GM12891 (cell line): ENCODE results near the gene PHACTR4.

Experiments
- DNase-seq: peaks from one replicate; pipeline ENCODE4 v3.0.0; 2011; ENCODE audit warnings: low spot score; ENCODE audit not compliant: insufficient read length
- FAIRE-seq: peaks from 2 replicates; lab custom pipeline; 2011; peaks lifted over from hg19 to GRCh38; lab: Jason Lieb, UNC
- PAX5 ChIP-seq: IDR thresholded peaks from 2 replicates; pipeline ENCODE4 v1.6.1; 2011; ENCODE audit warnings: low read length, moderate library complexity, mild to moderate bottlenecking; ENCODE audit not compliant: insufficient read depth, severe bottlenecking
- POLR2A ChIP-seq: IDR thresholded peaks from 2 replicates; pipeline ENCODE4 v1.6.1; 2011; ENCODE audit warnings: low read depth, low read length, control low read depth
- POLR2AphosphoS5 ChIP-seq: IDR thresholded peaks from 2 replicates; pipeline ENCODE4 v1.6.1; 2011; ENCODE audit warnings: low read depth, low read length, control low read depth
- POU2F2 ChIP-seq: IDR thresholded peaks from 2 replicates; pipeline ENCODE4 v1.6.1; 2011; ENCODE audit warnings: low read depth, mild to moderate bottlenecking, control low read depth, low read length, moderate library complexity
- SPI1 ChIP-seq: IDR thresholded peaks from 2 replicates; pipeline ENCODE4 v1.6.1; 2011; ENCODE audit warnings: low read depth, low read length, control low read depth
- TAF1 ChIP-seq: IDR thresholded peaks from 2 replicates; pipeline ENCODE4 v1.6.1; 2011; ENCODE audit warnings: low read depth, low read length, control low read depth

The PHACTR4 gene

DNA sequence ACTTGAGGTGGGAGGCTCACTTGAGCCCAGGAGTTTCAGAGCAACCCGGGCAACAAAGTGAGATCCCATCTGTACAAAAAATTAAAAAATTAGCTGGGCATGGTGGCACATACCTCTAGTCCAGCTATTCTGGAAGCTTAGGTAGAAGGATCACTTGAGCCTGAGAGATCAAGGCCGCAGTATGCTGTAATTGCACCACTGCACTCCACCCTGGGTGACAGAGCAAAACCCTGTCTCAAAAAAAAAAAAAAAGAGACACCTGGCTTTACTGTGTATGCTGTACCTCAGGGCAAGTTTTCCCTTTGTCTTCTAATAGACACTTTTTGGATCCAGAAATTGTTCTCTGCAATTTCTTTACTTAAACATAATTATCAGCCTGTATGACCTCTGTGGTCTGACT is 113.2 kb downstream of the PHACTR4 start:
- DNase-seq (no peak), FAIRE-seq (no peak)
- TF ChIP-seq SPI1 (no peak), TAF1 (no peak), POLR2AphosphoS5 (no peak), POLR2A (no peak), PAX5 (no peak)

DNA sequence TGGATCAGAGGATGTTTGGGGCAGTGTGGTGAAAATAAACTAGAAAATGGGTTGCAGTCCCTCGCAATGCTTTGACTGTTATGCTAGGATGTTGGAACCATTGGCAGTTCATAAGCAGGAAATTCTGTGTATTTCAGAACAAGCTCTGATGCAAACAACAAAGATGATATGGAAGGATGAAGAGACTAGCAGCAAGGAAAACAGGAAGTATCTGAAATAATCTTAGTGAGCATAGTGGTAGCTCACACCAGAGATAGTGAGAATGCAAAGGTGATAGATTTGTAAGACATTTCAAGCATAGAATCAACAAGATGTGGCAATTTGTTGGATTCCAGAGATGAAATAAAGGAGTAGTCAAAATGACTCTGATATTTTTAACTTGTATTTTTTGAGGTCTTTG is 125.2 kb downstream of the PHACTR4 start:
- TF ChIP-seq POLR2AphosphoS5 (no peak), POLR2A (no peak), TAF1 (no peak), POU2F2 (no peak), PAX5 (no peak), SPI1 (no peak)
- no peak for DNase-seq
- no peak for FAIRE-seq

DNA sequence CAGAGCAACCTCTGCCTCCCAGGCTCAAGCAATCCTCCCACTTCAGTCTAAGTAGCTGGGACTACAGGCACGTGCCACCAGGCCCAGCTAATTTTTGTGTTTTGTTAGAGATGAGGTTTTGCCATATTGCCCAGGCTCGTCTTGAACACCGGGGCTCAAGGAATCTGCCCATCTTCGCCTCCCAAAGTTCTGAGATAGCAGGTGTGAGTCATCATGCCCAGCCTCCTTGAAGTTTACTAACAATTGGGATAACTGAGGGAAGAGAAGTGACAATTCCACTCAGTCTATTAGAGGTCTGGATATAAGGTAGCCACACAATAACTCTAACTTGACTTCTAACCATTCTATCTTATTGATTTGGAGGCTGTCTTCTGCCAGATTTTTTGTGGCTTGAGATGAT is 130.0 kb downstream of the PHACTR4 start:
- FAIRE-seq (no peak), DNase-seq (no peak)
- TF ChIP-seq POLR2A (no peak), SPI1 (no peak), TAF1 (no peak), POLR2AphosphoS5 (no peak), POU2F2 (no peak), PAX5 (no peak)

DNA sequence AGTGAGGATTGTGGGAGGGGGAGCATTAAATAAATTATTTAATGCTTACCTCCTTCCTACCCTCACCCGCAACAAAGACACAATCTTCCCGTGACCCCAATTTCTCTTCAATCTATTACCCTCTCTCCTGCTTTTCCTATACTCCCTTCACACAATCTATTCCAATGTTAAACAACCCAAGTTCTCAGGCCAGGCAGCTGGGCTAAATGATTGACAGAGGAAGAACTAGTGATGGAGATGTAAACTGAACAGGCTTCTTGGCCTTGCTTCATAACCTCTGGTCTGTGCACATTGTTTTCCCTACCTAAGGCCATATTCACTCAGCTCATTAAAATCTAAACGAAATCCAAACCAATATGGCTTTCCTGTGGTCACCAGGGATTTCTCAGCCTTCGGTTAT is 132.4 kb downstream of the PHACTR4 start:
- FAIRE-seq (no peak), DNase-seq (no peak)
- TF ChIP-seq SPI1 (no peak), PAX5 (no peak), POLR2A (no peak), POLR2AphosphoS5 (no peak), TAF1 (no peak), POU2F2 (no peak)

DNA sequence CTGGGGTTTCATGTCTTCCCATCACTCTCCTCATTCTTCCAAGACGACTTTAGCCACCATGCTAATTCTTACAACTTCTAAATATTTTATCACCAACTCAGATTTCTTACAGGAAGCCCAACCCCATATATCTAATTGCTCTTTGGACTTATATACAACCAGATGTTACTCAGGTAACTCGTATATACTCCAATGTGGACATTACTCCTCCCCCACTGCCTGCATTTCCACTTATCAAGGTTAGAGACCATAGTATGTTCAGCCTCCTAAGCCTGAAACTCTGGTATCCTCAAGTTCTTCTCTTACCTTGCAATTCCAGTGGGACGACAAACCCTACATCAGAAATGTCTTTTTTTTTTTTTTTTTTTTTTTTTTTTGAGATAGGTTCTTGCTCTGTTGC is 133.6 kb downstream of the PHACTR4 start:
- FAIRE-seq = no peak
- TF ChIP-seq SPI1 (no peak), POLR2A (no peak), TAF1 (no peak), POU2F2 (no peak), POLR2AphosphoS5 (no peak), PAX5 (no peak)
- no peak for DNase-seq

DNA sequence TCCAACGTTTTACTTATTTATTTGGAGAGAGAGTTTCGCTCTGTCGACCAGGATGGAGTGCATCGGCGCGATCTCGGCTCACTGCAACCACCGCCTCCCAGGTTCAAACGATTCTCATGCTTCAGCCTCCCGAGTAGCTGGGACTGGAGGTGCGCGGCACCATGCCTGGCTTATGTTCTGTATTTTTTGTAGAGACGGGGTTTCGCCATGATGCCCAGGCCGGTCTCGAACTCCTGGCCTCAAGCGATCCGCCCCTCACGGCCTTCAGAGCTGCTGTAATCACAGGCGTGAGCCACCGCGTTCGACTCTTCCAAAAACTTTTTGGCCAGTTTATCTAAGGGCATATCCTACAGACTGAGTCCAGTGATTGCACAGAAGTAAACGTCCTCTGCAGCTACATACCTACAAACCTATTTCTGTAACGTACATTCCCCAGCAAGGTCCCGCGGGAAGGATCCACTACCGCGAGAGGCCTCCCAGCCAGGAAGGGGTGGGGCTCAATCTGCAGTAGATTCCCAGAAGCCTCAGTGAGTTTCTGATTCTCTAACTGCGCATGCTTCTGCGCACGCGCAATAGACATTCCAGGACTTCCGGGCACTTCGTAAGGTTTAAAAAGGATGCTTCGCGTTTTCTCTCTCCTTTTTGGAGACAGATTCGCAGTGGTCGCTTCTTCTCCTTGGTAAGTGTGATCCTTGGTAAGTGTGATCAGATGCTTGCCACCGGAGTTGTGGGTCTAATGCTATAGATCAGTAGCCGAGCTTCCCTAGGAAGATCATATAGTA is 136.1 kb downstream of the PHACTR4 start, which contains the start of gene RCC1:
Gene RCC1, plus strand, starts transcription at position 638 of the 782 bp plus-strand sequence. CDS start 23,824 bp downstream, outside the sequence.
- TF ChIP-seq PAX5 (no peak), POLR2A (peak; percentile 100), POLR2AphosphoS5 (peak; percentile 100), TAF1 (peak; percentile 99), POU2F2 (peak; percentile 89), SPI1 (no peak)
- FAIRE-seq (peak; percentile 83), DNase-seq (peak; percentile 77)

DNA sequence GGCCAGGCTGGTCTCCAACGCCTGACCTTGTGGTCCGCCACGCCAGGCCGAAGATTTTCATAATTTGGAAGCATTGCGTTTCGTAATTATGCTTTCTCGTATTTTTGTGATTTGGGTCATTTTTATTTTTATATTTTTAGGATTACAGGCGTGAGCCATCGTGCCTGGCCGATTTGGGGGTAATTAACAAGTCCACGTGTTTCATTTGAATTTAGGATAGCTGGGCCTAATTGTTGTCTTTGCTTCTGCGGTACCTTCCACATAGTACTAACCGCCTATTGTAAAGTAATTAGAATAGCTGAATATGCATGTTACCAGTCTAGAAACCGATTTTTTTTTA is 137.3 kb downstream of the PHACTR4 start:
- no peak for DNase-seq

DNA sequence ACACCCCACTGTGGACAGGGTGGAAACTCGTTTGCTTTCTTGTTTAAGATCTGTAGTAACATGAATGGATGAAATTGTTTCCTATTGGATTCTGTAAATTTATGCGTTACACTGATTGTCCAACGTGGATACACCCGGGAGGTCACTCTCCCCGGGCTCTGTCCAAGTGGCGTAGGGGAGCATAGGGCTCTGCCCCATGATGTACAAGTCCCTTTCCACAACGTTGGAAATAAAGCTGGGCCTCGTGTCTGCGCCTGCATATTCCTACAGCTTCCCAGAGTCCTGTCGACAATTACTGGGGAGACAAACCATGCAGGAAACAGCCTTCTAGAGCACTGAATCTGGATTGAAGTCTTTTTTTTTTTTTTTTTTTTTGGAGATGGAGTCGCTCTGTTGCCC is 137.7 kb downstream of the PHACTR4 start:
- DNase-seq = no peak
- no peak for TF ChIP-seq POLR2AphosphoS5
- no peak for TF ChIP-seq SPI1
- TF ChIP-seq TAF1 = no peak
- peak; percentile 24 for TF ChIP-seq POLR2A
- peak; percentile 38; the same call in 1 of the 2 replicates for TF ChIP-seq POU2F2
- no peak for TF ChIP-seq PAX5
- no peak for FAIRE-seq

More for the DNA sequence above, 137.3 kb downstream of the PHACTR4 start:
- TF ChIP-seq POU2F2 (no peak), POLR2AphosphoS5 (no peak), PAX5 (no peak), POLR2A (no peak), TAF1 (no peak), SPI1 (no peak)
- FAIRE-seq = no peak

DNA sequence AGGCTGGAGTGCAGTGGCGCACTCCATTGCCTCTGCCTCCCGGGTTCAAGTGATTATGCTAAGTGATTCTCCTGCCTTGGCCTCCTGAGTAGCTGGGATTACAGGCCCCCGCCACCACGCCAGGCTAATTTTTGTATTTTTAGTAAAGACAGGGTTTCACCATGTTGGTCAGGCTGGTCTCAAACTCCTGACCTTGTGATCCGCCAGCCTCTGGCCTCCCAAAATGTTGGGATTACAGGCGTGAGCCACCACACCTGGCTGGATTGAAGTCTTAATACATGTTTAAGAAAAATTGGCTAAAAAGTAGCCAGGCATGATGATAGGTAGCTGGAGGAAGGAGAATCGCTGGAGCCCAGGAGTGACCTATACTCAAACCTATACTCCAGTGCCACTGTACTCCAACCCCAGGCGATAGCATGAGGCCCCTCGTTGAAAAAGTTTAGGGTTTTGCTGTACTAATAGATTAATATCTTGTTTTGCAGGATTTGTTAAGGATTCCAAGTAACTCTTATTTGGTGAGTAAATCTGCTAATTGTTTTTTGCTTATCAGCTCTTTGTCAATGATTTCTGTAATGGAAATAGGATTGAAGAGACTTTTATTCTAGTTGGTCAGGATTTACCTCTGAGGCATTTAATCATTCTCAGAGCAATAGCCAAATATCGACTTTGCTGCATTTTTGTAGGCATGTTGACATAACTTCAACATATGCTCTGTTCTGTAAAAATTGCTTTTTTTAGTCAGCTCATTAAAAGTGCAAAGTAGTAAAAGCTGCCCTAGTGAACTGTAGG is 138.3 kb downstream of the PHACTR4 start:
- FAIRE-seq (no peak), DNase-seq (no peak)
- TF ChIP-seq SPI1 = no peak
- no peak; the same call in 1 of the 2 replicates for TF ChIP-seq POLR2A
- no peak for TF ChIP-seq TAF1
- TF ChIP-seq POLR2AphosphoS5 = peak; percentile 55
- TF ChIP-seq POU2F2 = no peak
- no peak for TF ChIP-seq PAX5
